ENCODE measurements around the gene RHOBTB3.
A peak's percentile ranks its signal among the peaks of the same experiment; 100 is the strongest.

DNA sequence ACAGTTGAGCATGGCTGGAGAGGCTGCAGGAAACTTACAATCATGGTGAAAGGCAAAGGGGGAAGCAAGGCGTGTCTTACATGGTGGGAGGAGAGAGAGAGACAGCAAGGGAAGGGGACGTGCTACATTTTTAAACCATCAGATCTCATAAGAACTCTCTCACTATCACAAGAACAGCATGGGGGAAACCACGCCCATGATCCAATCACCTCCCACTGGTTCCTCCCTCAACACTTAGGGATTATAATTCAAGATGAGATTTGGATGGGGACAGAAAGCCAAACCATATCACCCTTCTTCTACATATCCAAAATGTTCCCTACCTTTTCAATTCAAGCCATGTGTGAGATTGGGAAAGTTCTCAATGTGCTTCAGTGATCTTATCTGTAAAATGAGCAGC lies 114.3 kb downstream of the RHOBTB3 start:
- TF ChIP-seq CTCF (IDR thresholded peaks at IDR 0.05) (no peak), POLR2A (IDR thresholded peaks at IDR 0.05) (peak; percentile 38)
